DND-41 (cell line): ENCODE measurements around the gene EFNA4.

Source experiments
- EZH2 ChIP-seq: IDR thresholded peaks from 3 replicates; pipeline ENCODE4 v1.6.1; 2012; ENCODE audit warnings: borderline replicate concordance, low read depth, mild to moderate bottlenecking, moderate library complexity, low read length, inconsistent platforms; ENCODE audit not compliant: severe bottlenecking
- TF ChIP-seq, protein P1 (sequence below): IDR thresholded peaks from 2 replicates; pipeline ENCODE4 v1.5.1; 2012; ENCODE audit warnings: borderline replicate concordance, low read length, moderate library complexity, mild to moderate bottlenecking; ENCODE audit not compliant: poor library complexity, severe bottlenecking; ENCODE audit errors: extremely low read depth

DNA sequence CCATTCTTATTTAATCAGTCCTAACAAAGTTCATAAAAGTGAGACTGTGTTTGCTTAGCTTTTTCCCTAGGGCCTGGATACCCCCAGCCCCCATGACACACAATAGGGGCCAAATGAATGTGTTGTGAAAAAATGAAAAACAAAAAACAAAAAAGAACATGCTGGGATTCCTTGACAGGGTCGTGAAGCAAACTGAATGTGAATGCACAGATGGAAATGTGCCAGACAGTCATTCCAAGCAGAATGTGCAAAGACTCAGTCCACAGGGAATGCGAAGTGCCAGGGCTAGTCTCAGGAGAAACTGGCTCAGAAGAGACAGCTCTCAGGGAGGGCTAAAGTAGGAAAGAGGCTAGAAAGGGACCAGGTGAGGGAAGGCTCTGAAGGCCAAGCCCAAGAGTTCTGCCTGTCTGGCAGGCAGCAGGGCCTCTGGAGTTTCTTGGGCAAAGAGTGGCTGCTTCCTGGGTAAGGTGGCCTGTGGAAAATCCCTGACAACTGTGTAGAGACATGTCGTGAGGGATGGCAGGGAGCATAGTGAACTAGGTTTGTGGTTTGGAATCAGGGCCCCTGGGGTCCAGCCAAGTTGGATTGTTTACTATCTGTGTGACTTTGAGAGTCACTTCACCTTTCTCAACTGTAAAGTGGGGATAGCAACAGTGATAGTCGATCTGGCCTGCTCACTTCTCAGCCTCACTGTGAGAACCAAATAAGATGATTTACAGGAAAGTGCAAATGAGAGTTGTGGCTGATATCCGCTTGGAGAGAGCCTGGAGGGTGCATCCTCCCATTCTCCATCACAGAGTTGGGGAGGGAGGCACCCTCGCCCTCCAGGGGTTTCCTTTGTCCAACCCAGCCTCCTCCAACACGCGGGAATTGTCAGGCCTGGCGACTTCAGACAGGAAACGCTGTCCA lies 13.6 kb upstream of the EFNA4 start:
- TF ChIP-seq, protein P1, sequence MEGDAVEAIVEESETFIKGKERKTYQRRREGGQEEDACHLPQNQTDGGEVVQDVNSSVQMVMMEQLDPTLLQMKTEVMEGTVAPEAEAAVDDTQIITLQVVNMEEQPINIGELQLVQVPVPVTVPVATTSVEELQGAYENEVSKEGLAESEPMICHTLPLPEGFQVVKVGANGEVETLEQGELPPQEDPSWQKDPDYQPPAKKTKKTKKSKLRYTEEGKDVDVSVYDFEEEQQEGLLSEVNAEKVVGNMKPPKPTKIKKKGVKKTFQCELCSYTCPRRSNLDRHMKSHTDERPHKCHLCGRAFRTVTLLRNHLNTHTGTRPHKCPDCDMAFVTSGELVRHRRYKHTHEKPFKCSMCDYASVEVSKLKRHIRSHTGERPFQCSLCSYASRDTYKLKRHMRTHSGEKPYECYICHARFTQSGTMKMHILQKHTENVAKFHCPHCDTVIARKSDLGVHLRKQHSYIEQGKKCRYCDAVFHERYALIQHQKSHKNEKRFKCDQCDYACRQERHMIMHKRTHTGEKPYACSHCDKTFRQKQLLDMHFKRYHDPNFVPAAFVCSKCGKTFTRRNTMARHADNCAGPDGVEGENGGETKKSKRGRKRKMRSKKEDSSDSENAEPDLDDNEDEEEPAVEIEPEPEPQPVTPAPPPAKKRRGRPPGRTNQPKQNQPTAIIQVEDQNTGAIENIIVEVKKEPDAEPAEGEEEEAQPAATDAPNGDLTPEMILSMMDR: no peak
- no peak for TF ChIP-seq EZH2
